MCF 10A (cell line): ENCODE measurements around the gene MGAT1. TPM values are rescaled to one million over a fixed set of nuclear protein-coding genes. Genes with fewer than 3 reads are reported as not detected.

Source experiments
- BruUV-seq: library from RNA; stranded (reverse); fragments of 400-500 nt; replicated peaks from 2 replicates; lab custom pipeline; 2021; lab: Mats Ljungman, UMichigan
- CTCF ChIA-PET: fragments of 300-600 bp; sonication (Branson Sonifier 250); formaldehyde crosslinking; extraction: SDS; loops from one replicate; lab custom pipeline; 2021; ENCODE audit warnings: antibody characterized with exemption, inconsistent platforms; lab: Yijun Ruan, JAX
- POLR2A ChIA-PET: fragments of 300-600, 350-650 bp; sonication (Branson Sonifier 250); formaldehyde crosslinking; extraction: SDS; loops from one replicate; lab custom pipeline; 2020; ENCODE audit warnings: antibody characterized with exemption, inconsistent platforms; lab: Yijun Ruan, JAX
- DNase-seq: peaks from one replicate; pipeline ENCODE4 v3.0.0-alpha.2; 2018; ENCODE audit not compliant: unreplicated experiment
- H3K27ac Mint-ChIP-seq: one replicate; pipeline ENCODE4 v1.8.0; 2022; ENCODE audit warnings: mild to moderate bottlenecking, low read depth, mixed read lengths; ENCODE audit not compliant: unreplicated experiment
- H3K27me3 Mint-ChIP-seq: one replicate; pipeline ENCODE4 v1.8.0; 2022; ENCODE audit warnings: mixed read lengths; ENCODE audit not compliant: insufficient read depth, unreplicated experiment
- H3K36me3 Mint-ChIP-seq: one replicate; pipeline ENCODE4 v1.8.0; 2022; ENCODE audit warnings: mild to moderate bottlenecking, moderate library complexity, mixed read lengths; ENCODE audit not compliant: insufficient read depth, unreplicated experiment
- H3K4me1 Mint-ChIP-seq: one replicate; pipeline ENCODE4 v1.8.0; 2022; ENCODE audit warnings: mixed read lengths; ENCODE audit not compliant: insufficient read depth, unreplicated experiment
- H3K4me3 Mint-ChIP-seq: one replicate; pipeline ENCODE4 v1.8.0; 2022; ENCODE audit warnings: mild to moderate bottlenecking, moderate library complexity, mixed read lengths; ENCODE audit not compliant: unreplicated experiment
- H3K9me3 Mint-ChIP-seq: one replicate; pipeline ENCODE4 v1.8.0; 2022; ENCODE audit warnings: mixed read lengths; ENCODE audit not compliant: unreplicated experiment
- CTCF ChIP-seq: fragments of 200-600 bp; IDR thresholded peaks from one replicate; pipeline ENCODE4 v1.8.0; 2022; ENCODE audit warnings: antibody characterized with exemption, mild to moderate bottlenecking; ENCODE audit not compliant: unreplicated experiment
- intact Hi-C: fragments of 100-400 bp; cut with micrococcal nuclease; formaldehyde crosslinking; loops from 2 replicates; pipeline ENCODE4 v1.14.1; 2022
- total RNA-seq: library from RNA; stranded (reverse); gene quantifications from 2 replicates; pipeline ENCODE4 v1.2.3, GENCODE V29; 2022

Gene MGAT1
- total RNA-seq, 1 experiment from 2014 or later, result 135 TPM

- TF ChIP-seq CTCF, result no peak
- intact Hi-C loops, result no loop called here
- ChIA-PET CTCF (interaction anchor here (0.7 to 3.2 kb wide), 4 partner anchors 11 to 57 kb away, joined by 3 to 10 read pairs (median 6); no protein-coding TSS in a partner anchor), POLR2A (interaction anchor here (0.6 to 6.6 kb wide), 13 partner anchors 10 to 432 kb away, joined by 3 to 78 read pairs (median 3); partner anchors contain the start of genes MGAT1, RACK1 and ZFP62)
- DNase-seq, result peak; percentile 55
- Mint-ChIP-seq H3K36me3 (peaks cover 9% of the 10 kb centered on the region), H3K4me3 (peak overlapping the region; percentile 80), H3K4me1 (peaks cover 48% of the 10 kb centered on the region), H3K27me3 (no peaks in the 10 kb centered on the region), H3K27ac (peak overlapping the region; percentile 75), H3K9me3 (no peaks in the 10 kb centered on the region)
- no TSS peak for BruUV-seq
These were observed 9.1 kb upstream of the MGAT1 start for GRCh38 chr5:180811623-180812124.

GRCh38 chr5:180810959-180811622 lies 8.5 kb upstream of the MGAT1 start:
- H3K27me3 Mint-ChIP-seq, result no peaks in the 10 kb centered on the region
- intact Hi-C loops, result no loop called here
- DNase-seq, result no peak
- H3K36me3 Mint-ChIP-seq, result peaks cover 15% of the 10 kb centered on the region
- POLR2A ChIA-PET, result interaction anchor here (0.6 to 6.6 kb wide), 34 partner anchors 10 to 451 kb away, joined by 3 to 78 read pairs (median 4); partner anchors contain the start of genes MGAT1, RACK1, TRIM41 and ZFP62
- BruUV-seq, result no TSS peak
- CTCF ChIA-PET, result interaction anchor here (1.6 to 3.2 kb wide), 2 partner anchors 10 to 58 kb away, joined by 5 to 10 read pairs; no protein-coding TSS in a partner anchor
- peak overlapping the region; percentile 80 for H3K4me3 Mint-ChIP-seq
- no peaks in the 10 kb centered on the region for H3K9me3 Mint-ChIP-seq
- H3K4me1 Mint-ChIP-seq, result peaks cover 53% of the 10 kb centered on the region
- H3K27ac Mint-ChIP-seq, result peak overlapping the region; percentile 75
- TF ChIP-seq CTCF, result no peak

- Mint-ChIP-seq H3K27ac (peak overlapping the region; percentile 75), H3K4me3 (peak overlapping the region; percentile 80), H3K36me3 (peaks cover 21% of the 10 kb centered on the region), H3K27me3 (no peaks in the 10 kb centered on the region), H3K9me3 (no peaks in the 10 kb centered on the region), H3K4me1 (peaks cover 53% of the 10 kb centered on the region)
- ChIA-PET CTCF (interaction anchor here (1.6 to 3.2 kb wide), 2 partner anchors 9 to 58 kb away, joined by 5 to 10 read pairs; no protein-coding TSS in a partner anchor), POLR2A (interaction anchor here (0.5 to 6.6 kb wide), 31 partner anchors 9 to 451 kb away, joined by 3 to 78 read pairs (median 4); partner anchors contain the start of genes MGAT1, RACK1, TRIM41 and ZFP62)
- intact Hi-C loops, result no loop called here
- TSS peak; percentile 68 for BruUV-seq
- DNase-seq, result peak; percentile 98
- TF ChIP-seq CTCF, result no peak
These were observed 7.8 kb upstream of the MGAT1 start for GRCh38 chr5:180810210-180810958.
